Ishikawa (cell line): ENCODE data around the gene ADAM29.

Experiments used
- CEBPB ChIP-seq: IDR thresholded peaks from 2 replicates; pipeline ENCODE4 v1.6.1; 2012
- CREB1 ChIP-seq: IDR thresholded peaks from 2 replicates; pipeline ENCODE4 v1.6.1; 2012; ENCODE audit warnings: low read depth
- EGR1 ChIP-seq: IDR thresholded peaks from 2 replicates; pipeline ENCODE4 v1.6.1; 2012
- EP300 ChIP-seq: IDR thresholded peaks from 2 replicates; pipeline ENCODE4 v1.6.1; 2012; ENCODE audit warnings: borderline replicate concordance
- FOXM1 ChIP-seq: IDR thresholded peaks from 2 replicates; pipeline ENCODE4 v1.6.1; 2012; ENCODE audit warnings: low read depth, borderline replicate concordance
- NFIC ChIP-seq: IDR thresholded peaks from 2 replicates; pipeline ENCODE4 v1.6.1; 2012
- RAD21 ChIP-seq: IDR thresholded peaks from 2 replicates; pipeline ENCODE4 v1.6.1; 2012; ENCODE audit warnings: low read depth
- TAF1 ChIP-seq: IDR thresholded peaks from 2 replicates; pipeline ENCODE4 v1.6.1; 2012; ENCODE audit warnings: low read depth, mild to moderate bottlenecking
- TEAD4 ChIP-seq: IDR thresholded peaks from 2 replicates; pipeline ENCODE4 v1.6.1; 2012
- YY1 ChIP-seq: IDR thresholded peaks from 2 replicates; pipeline ENCODE4 v1.6.1; 2012; ENCODE audit warnings: low read depth
- TF ChIP-seq, protein P1 (sequence below): IDR thresholded peaks from 2 replicates; pipeline ENCODE4 v1.6.1; 2012
- TF ChIP-seq, protein P2 (sequence below): IDR thresholded peaks from 2 replicates; pipeline ENCODE4 v1.6.1; 2012; ENCODE audit warnings: low read depth, mild to moderate bottlenecking
- TF ChIP-seq, protein P3 (sequence below): IDR thresholded peaks from 2 replicates; pipeline ENCODE4 v1.6.1; 2012

DNA sequence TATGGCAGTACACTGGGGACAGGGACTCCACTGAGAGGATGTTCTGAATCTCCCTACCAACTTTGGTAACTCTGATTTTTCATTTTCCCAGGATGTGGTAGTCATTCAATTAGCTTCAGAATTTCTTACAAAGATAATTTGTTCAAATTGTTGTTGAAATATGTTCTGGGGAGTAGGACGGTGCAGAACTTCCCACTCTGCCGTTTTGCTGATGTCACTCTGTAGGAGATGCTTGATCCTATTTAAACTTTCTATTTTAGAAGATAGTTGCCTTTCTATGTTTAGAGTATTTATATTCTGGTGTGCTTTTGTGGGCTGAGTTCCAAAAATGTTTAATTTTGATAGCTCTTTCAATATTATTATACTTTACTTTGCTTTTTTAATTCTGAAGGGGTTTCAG lies 55.2 kb downstream of the ADAM29 start:
- TF ChIP-seq, protein P1, sequence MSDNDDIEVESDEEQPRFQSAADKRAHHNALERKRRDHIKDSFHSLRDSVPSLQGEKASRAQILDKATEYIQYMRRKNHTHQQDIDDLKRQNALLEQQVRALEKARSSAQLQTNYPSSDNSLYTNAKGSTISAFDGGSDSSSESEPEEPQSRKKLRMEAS, result no peak
- TF ChIP-seq EP300 (no peak), EGR1 (no peak), RAD21 (no peak), NFIC (no peak), FOXM1 (no peak), CEBPB (no peak), TAF1 (no peak), YY1 (no peak), CREB1 (no peak), TEAD4 (no peak)
- TF ChIP-seq, protein P2, sequence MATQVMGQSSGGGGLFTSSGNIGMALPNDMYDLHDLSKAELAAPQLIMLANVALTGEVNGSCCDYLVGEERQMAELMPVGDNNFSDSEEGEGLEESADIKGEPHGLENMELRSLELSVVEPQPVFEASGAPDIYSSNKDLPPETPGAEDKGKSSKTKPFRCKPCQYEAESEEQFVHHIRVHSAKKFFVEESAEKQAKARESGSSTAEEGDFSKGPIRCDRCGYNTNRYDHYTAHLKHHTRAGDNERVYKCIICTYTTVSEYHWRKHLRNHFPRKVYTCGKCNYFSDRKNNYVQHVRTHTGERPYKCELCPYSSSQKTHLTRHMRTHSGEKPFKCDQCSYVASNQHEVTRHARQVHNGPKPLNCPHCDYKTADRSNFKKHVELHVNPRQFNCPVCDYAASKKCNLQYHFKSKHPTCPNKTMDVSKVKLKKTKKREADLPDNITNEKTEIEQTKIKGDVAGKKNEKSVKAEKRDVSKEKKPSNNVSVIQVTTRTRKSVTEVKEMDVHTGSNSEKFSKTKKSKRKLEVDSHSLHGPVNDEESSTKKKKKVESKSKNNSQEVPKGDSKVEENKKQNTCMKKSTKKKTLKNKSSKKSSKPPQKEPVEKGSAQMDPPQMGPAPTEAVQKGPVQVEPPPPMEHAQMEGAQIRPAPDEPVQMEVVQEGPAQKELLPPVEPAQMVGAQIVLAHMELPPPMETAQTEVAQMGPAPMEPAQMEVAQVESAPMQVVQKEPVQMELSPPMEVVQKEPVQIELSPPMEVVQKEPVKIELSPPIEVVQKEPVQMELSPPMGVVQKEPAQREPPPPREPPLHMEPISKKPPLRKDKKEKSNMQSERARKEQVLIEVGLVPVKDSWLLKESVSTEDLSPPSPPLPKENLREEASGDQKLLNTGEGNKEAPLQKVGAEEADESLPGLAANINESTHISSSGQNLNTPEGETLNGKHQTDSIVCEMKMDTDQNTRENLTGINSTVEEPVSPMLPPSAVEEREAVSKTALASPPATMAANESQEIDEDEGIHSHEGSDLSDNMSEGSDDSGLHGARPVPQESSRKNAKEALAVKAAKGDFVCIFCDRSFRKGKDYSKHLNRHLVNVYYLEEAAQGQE, result no peak
- TF ChIP-seq, protein P3, sequence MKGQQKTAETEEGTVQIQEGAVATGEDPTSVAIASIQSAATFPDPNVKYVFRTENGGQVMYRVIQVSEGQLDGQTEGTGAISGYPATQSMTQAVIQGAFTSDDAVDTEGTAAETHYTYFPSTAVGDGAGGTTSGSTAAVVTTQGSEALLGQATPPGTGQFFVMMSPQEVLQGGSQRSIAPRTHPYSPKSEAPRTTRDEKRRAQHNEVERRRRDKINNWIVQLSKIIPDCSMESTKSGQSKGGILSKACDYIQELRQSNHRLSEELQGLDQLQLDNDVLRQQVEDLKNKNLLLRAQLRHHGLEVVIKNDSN, result no peak
